NB4 (cell line): ENCODE measurements around the gene SMIM38.

Source experiments
- TF ChIP-seq, protein P1 (sequence below): IDR thresholded peaks from one replicate; pipeline ENCODE4 v1.5.1; 2012; ENCODE audit warnings: low read depth, low read length
- TF ChIP-seq, protein P2 (sequence below): IDR thresholded peaks from 2 replicates; pipeline ENCODE4 v1.6.1; 2011; ENCODE audit warnings: low read depth, low read length

DNA sequence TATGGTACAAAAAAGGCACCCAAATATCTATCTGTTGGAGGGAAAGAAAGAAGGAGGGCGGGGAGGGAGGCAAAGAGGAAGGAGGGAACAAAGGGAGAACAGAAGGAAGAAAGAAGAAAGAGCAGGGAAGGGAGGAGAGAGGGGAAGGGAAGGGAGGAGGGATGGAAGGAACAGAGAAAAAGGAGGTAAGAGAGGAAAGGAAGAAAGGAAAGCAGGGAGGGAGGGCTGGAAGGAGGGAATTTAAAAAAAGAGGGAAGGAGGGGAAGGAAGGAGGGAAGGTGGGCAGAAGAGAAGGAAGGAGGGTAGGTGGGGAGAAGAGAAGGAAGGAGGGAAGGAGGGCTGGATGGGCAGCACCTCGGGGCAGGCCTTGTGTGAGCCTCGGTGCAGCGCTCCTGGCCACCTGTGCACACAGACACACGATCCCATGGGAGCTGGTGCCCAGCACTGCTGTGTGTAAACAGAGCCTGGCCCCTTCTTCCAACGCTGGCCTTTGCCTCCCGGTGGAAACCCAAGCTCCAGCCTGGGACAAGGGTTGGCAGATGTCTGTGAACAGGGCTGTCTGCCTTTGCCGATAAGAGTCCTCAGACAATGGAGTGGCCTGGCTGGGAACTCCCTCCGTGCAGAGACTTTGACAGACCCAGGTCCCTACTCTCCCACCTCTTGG lies 23.2 kb downstream of the SMIM38 start:
- TF ChIP-seq, protein P1, sequence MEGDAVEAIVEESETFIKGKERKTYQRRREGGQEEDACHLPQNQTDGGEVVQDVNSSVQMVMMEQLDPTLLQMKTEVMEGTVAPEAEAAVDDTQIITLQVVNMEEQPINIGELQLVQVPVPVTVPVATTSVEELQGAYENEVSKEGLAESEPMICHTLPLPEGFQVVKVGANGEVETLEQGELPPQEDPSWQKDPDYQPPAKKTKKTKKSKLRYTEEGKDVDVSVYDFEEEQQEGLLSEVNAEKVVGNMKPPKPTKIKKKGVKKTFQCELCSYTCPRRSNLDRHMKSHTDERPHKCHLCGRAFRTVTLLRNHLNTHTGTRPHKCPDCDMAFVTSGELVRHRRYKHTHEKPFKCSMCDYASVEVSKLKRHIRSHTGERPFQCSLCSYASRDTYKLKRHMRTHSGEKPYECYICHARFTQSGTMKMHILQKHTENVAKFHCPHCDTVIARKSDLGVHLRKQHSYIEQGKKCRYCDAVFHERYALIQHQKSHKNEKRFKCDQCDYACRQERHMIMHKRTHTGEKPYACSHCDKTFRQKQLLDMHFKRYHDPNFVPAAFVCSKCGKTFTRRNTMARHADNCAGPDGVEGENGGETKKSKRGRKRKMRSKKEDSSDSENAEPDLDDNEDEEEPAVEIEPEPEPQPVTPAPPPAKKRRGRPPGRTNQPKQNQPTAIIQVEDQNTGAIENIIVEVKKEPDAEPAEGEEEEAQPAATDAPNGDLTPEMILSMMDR: no peak
- TF ChIP-seq, protein P2, sequence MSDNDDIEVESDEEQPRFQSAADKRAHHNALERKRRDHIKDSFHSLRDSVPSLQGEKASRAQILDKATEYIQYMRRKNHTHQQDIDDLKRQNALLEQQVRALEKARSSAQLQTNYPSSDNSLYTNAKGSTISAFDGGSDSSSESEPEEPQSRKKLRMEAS: no peak
